HEK293 (cell line): Measurements from ENCODE around the gene KIAA0825.

ENCODE experiments used
- CTCF ChIA-PET: fragments of 350-600 bp; formaldehyde crosslinking; extraction: SDS; loops from one replicate; lab custom pipeline; 2021; ENCODE audit warnings: antibody characterized with exemption; lab: Yijun Ruan, JAX
- POLR2A ChIA-PET: fragments of 300-600 bp; formaldehyde crosslinking; extraction: SDS; loops from one replicate; lab custom pipeline; 2020; ENCODE audit warnings: antibody characterized with exemption, inconsistent platforms; lab: Yijun Ruan, JAX
- H3K27ac ChIP-seq: fragments of 200-500 bp; sonication (Bioruptor generic); 2 replicates; pipeline ENCODE4 v1.5.1; 2014; ENCODE audit warnings: low read depth, low read length, control low read depth, inconsistent platforms; ENCODE audit errors: extremely low read depth
- H3K36me3 ChIP-seq, 2 experiments: fragments of 200-500 bp in 1 of 2; sonication (Bioruptor generic) in 1 of 2; 1 replicate in 1 of 2; 2 replicates in 1 of 2; pipeline ENCODE4 v1.5.1; 2014 to 2017; ENCODE audit warnings: inconsistent platforms in 2 of 2, low read length in 2 of 2; ENCODE audit not compliant: control insufficient read depth in 2 of 2, insufficient read depth in 1 of 2
- H3K4me1 ChIP-seq: fragments of 200-500 bp; sonication (Bioruptor generic); 2 replicates; pipeline ENCODE4 v1.5.1; 2014; ENCODE audit warnings: mild to moderate bottlenecking, low read length, inconsistent platforms; ENCODE audit not compliant: control insufficient read depth, insufficient read depth
- H3K4me3 ChIP-seq: 2 replicates; pipeline ENCODE4 v1.5.1; 2011; ENCODE audit warnings: low read depth, mild to moderate bottlenecking, control low read depth, low read length, moderate library complexity
- H3K9me3 ChIP-seq: fragments of 200-500 bp; sonication (Bioruptor generic); 2 replicates; pipeline ENCODE4 v1.5.1; 2014; ENCODE audit warnings: low read depth, low read length, inconsistent platforms; ENCODE audit not compliant: control insufficient read depth, insufficient read depth
- BCL6B ChIP-seq: fragments of 450-650 bp; formaldehyde crosslinking; IDR thresholded peaks from 2 replicates; pipeline ENCODE4 v1.5.1; 2017; ENCODE audit warnings: missing biosample characterization, missing genetic modification characterization
- EGR2 ChIP-seq: fragments of 450-650 bp; formaldehyde crosslinking; IDR thresholded peaks from 2 replicates; pipeline ENCODE4 v1.5.1; 2016; ENCODE audit warnings: low read depth, missing biosample characterization, missing genetic modification characterization
- SCRT1 ChIP-seq: fragments of 450-650 bp; formaldehyde crosslinking; IDR thresholded peaks from 2 replicates; pipeline ENCODE4 v1.5.1; 2016; ENCODE audit warnings: missing biosample characterization, missing genetic modification characterization, borderline replicate concordance
- YY2 ChIP-seq: fragments of 450-650 bp; formaldehyde crosslinking; IDR thresholded peaks from 2 replicates; pipeline ENCODE4 v1.5.1; 2016; ENCODE audit warnings: missing biosample characterization, missing genetic modification characterization
- ZNF146 ChIP-seq: fragments of 450-650 bp; formaldehyde crosslinking; IDR thresholded peaks from 2 replicates; pipeline ENCODE4 v1.5.1; 2016; ENCODE audit warnings: missing biosample characterization, missing genetic modification characterization
- ZNF18 ChIP-seq: fragments of 450-650 bp; formaldehyde crosslinking; IDR thresholded peaks from 2 replicates; pipeline ENCODE4 v1.5.1; 2016; ENCODE audit warnings: missing biosample characterization, missing genetic modification characterization
- ZNF211 ChIP-seq: fragments of 450-650 bp; formaldehyde crosslinking; IDR thresholded peaks from 2 replicates; pipeline ENCODE4 v1.5.1; 2016; ENCODE audit warnings: low read depth, missing biosample characterization, missing genetic modification characterization
- ZNF26 ChIP-seq: fragments of 450-650 bp; formaldehyde crosslinking; IDR thresholded peaks from 2 replicates; pipeline ENCODE4 v1.5.1; 2016; ENCODE audit warnings: missing biosample characterization, missing genetic modification characterization
- ZNF514 ChIP-seq: fragments of 450-650 bp; formaldehyde crosslinking; IDR thresholded peaks from 2 replicates; pipeline ENCODE4 v1.5.1; 2016; ENCODE audit warnings: missing biosample characterization, missing genetic modification characterization
- ZNF580 ChIP-seq: fragments of 450-650 bp; formaldehyde crosslinking; IDR thresholded peaks from 2 replicates; pipeline ENCODE4 v1.5.1; 2016; ENCODE audit warnings: missing biosample characterization, missing genetic modification characterization
- ZNF654 ChIP-seq: fragments of 450-650 bp; formaldehyde crosslinking; IDR thresholded peaks from 2 replicates; pipeline ENCODE4 v1.5.1; 2016; ENCODE audit warnings: low read depth, missing biosample characterization, missing genetic modification characterization
- ZNF707 ChIP-seq: fragments of 450-650 bp; formaldehyde crosslinking; IDR thresholded peaks from 2 replicates; pipeline ENCODE4 v1.5.1; 2016; ENCODE audit warnings: missing biosample characterization, missing genetic modification characterization
- ZNF830 ChIP-seq: fragments of 450-650 bp; IDR thresholded peaks from 2 replicates; pipeline ENCODE4 v1.5.0; 2018; ENCODE audit warnings: missing biosample characterization, missing genetic modification characterization, low read depth, mild to moderate bottlenecking, moderate library complexity
- ZSCAN16 ChIP-seq: fragments of 450-650 bp; formaldehyde crosslinking; IDR thresholded peaks from 2 replicates; pipeline ENCODE4 v1.5.1; 2016; ENCODE audit warnings: missing biosample characterization, missing genetic modification characterization
- ZSCAN5A ChIP-seq: fragments of 450-650 bp; formaldehyde crosslinking; IDR thresholded peaks from 2 replicates; pipeline ENCODE4 v1.5.1; 2016; ENCODE audit warnings: missing biosample characterization, missing genetic modification characterization

Gene KIAA0825

GRCh38 chr5:94366811-94367210 lies 251.6 kb downstream of the KIAA0825 start (continued):
- TF ChIP-seq ZNF707 (tag by site-specific recombination) (no peak), BCL6B (tag by site-specific recombination) (no peak), ZNF26 (tag by site-specific recombination) (no peak), EGR2 (tag by site-specific recombination) (no peak), ZSCAN5A (tag by site-specific recombination) (no peak)

- no peaks in the 10 kb centered on the region for H3K4me1 ChIP-seq
- H3K27ac ChIP-seq = no peak overlapping the region
- no peak overlapping the region for H3K4me3 ChIP-seq
- H3K36me3 ChIP-seq = no peaks in the 10 kb centered on the region
- CTCF ChIA-PET = no interaction called here
- POLR2A ChIA-PET = no interaction called here
- TF ChIP-seq ZNF514 (tag by site-specific recombination) = no peak
- no peak for TF ChIP-seq ZSCAN16 (tag by site-specific recombination)
- no peak for TF ChIP-seq ZNF580 (tag by site-specific recombination)
- TF ChIP-seq ZNF146 (tag by site-specific recombination) = no peak
- TF ChIP-seq ZNF654 (tag by site-specific recombination) = no peak
- no peak for TF ChIP-seq ZNF830 (tag by site-specific recombination)
- no peak for TF ChIP-seq ZNF18 (tag by site-specific recombination)
- TF ChIP-seq SCRT1 (tag by site-specific recombination) = no peak
- no peaks in the 10 kb centered on the region for H3K9me3 ChIP-seq
Measured at GRCh38 chr5:94362857-94363256, 255.5 kb downstream of the KIAA0825 start.

GRCh38 chr5:94361832-94362796 lies 256.3 kb downstream of the KIAA0825 start:
- ChIA-PET CTCF (no interaction called here), POLR2A (no interaction called here)
- H3K27ac ChIP-seq = no peak overlapping the region
- H3K36me3 ChIP-seq = no peaks in the 10 kb centered on the region
- H3K9me3 ChIP-seq = no peaks in the 10 kb centered on the region
- no peaks in the 10 kb centered on the region for H3K4me1 ChIP-seq
- TF ChIP-seq ZNF211 (tag by site-specific recombination) (no peak), YY2 (tag by site-specific recombination) (no peak)
- no peak overlapping the region for H3K4me3 ChIP-seq
